Activated CD4-positive, CD25-positive, alpha-beta regulatory T cell treated with anti-CD3 and anti-CD28 coated beads, Interleukin-2, amount 50 U/mL, for 24 hours (primary cell): ENCODE results near the gene DDHD1.

Experiments
- ATAC-seq, 2 donors: fragments of 150-1000 bp; cut with Tn5 transposase; one replicate each; pipeline ENCODE4 v1.10.0; 2021; ENCODE audit warnings: mild to moderate bottlenecking in 1 of 2, moderate library complexity in 1 of 2

The DDHD1 gene

DNA sequence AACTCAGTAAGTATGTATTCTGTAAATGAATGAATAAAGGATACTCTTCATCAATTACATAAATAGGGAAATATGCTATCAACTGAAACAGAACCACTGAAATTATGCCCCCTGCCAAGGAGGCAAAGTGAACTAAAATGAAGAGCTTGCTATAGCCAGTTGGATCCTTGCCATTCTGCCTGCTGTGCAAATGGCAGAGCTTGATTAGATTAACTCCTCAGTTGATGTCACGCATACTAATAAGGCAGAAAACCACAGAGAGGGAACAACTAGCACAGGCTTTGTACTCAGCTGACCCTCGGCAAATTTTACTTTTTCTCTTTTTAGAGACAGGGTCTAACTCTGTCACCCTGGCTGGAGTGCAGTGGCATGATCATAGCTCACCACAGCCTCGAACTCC, 165.6 kb downstream of the DDHD1 start:
- ATAC-seq, result no peak

DNA sequence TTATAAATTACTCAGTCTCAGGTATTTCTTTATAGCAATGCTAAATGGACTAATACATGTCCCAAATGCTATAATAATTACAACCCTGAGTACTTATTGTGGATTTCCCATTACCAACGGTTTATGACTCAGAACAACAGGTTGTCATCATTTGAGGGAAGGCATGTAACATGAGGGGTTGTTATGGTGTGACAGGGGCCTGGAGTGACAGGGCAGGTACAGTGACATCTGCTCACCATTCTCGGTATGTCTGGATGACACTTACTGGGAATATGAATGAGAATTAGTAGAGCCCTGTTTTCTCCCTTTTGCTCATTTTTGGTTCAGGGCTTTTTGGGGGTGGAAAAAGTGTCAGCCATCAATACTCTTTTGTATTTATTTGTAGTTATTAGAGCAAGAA, 166.1 kb downstream of the DDHD1 start:
- ATAC-seq, result no peak
